ENCODE measurements around the gene CAPN11. TPM values are rescaled to one million over a fixed set of nuclear protein-coding genes. Genes with fewer than 3 reads are reported as not detected.
A peak's percentile ranks its signal among the peaks of the same experiment; 100 is the strongest.

Gene CAPN11
- total RNA-seq, 1 experiment from 2014 or later, result not detected

- no peak for DNase-seq (ENCODE audit: low read depth, low spot score)
- no peak overlapping the region for H3K4me2 ChIP-seq (ENCODE audit: low read length)
- H3K4me3 ChIP-seq (replicated peaks in 1 of 2; ENCODE audit: low read depth in 1 of 2, low read length in 2 of 2), result no peak overlapping the region
- H4K20me1 ChIP-seq (ENCODE audit: insufficient read depth), result no peaks in the 10 kb centered on the region
- no peaks in the 10 kb centered on the region for H3K4me1 ChIP-seq (ENCODE audit: control insufficient read depth in 1 of 2, insufficient read depth in 2 of 2, low read length in 2 of 2)
- TSS peak; percentile 14 for BruUV-seq (replicated peaks)
- H2AFZ ChIP-seq (ENCODE audit: low read depth, low read length, poor library complexity, severe bottlenecking), result no peak overlapping the region
- RAD21 ChIA-PET (ENCODE audit: low non-redundant PET in 1 of 2, low total read pairs in 2 of 2, uncharacterized antibody in 2 of 2, unreplicated experiment in 2 of 2), result interaction anchor here in 1 of 2 experiments (2.3 kb wide), 1 partner anchor 14 kb away, joined by 5 read pairs; no protein-coding TSS in a partner anchor
- CTCF ChIA-PET, result interaction anchor here (1.1 kb wide), 1 partner anchor 127 kb away, joined by 3 read pairs; no protein-coding TSS in a partner anchor
- no peak overlapping the region for H3K27ac ChIP-seq (ENCODE audit: low read depth, low read length)
- intact Hi-C loops (cut with micrococcal nuclease), result no loop called here
- no peaks in the 10 kb centered on the region for H3K27me3 ChIP-seq (ENCODE audit: insufficient read depth, low read length)
- ATAC-seq, result no peak
- H3K9me2 ChIP-seq (ENCODE audit: insufficient read depth), result no peaks in the 10 kb centered on the region
- POLR2A ChIA-PET, result no interaction called here
- H3K9ac ChIP-seq (ENCODE audit: low read length), result no peak overlapping the region
- peaks cover 34 to 63% of the 10 kb centered on the region in 2 experiments for H3K36me3 ChIP-seq (ENCODE audit: control insufficient read depth in 1 of 2, insufficient read depth in 2 of 2, low read length in 2 of 2)
- TF ChIP-seq POLR2A (IDR thresholded peaks at IDR 0.05; ENCODE audit: borderline replicate concordance, extremely low read depth, insufficient read depth, insufficient read length) (no peak), POLR2AphosphoS5 (IDR thresholded peaks at IDR 0.05; ENCODE audit: low read depth, low read length) (no peak), FOSL1 (IDR thresholded peaks at IDR 0.05; ENCODE audit: low read depth) (no peak), ATF3 (IDR thresholded peaks at IDR 0.05) (no peak), SRF (IDR thresholded peaks at IDR 0.05; ENCODE audit: low read depth) (no peak), JUND (IDR thresholded peaks at IDR 0.05) (no peak), CBX3 (IDR thresholded peaks at IDR 0.05; ENCODE audit: low read depth) (no peak), REST (IDR thresholded peaks at IDR 0.05; ENCODE audit: low read depth) (no peak), RAD21 (IDR thresholded peaks at IDR 0.05; ENCODE audit: low read depth) (no peak), ELF1 (IDR thresholded peaks at IDR 0.05; ENCODE audit: borderline replicate concordance, low read depth) (no peak), ZBTB33 (IDR thresholded peaks at IDR 0.05; ENCODE audit: extremely low read depth, insufficient replicate concordance, low read length) (no peak), ZFX (IDR thresholded peaks at IDR 0.05) (no peak), YY1 (IDR thresholded peaks at IDR 0.05; ENCODE audit: extremely low read depth, insufficient replicate concordance, low read depth, low read length) (no peak), EGR1 (IDR thresholded peaks at IDR 0.05; ENCODE audit: low read depth) (no peak), ZNF274 (IDR thresholded peaks at IDR 0.05; ENCODE audit: low read depth, low read length) (no peak), SP1 (IDR thresholded peaks at IDR 0.05; ENCODE audit: low read depth) (no peak), CEBPB (IDR thresholded peaks at IDR 0.05; ENCODE audit: low read depth) (no peak), TCF7L2 (IDR thresholded peaks at IDR 0.05; ENCODE audit: borderline replicate concordance, extremely low read depth, insufficient read depth, insufficient read length) (no peak), CTCF (IDR thresholded peaks at IDR 0.05 in 2 of 3, conservative IDR thresholded peaks at IDR 0.05 in 1 of 3; ENCODE audit: borderline replicate concordance in 1 of 3, insufficient read depth in 1 of 3, low read depth in 2 of 3, low read length in 2 of 3) (no peak), MAX (IDR thresholded peaks at IDR 0.05) (no peak)
- peaks cover 67% of the 10 kb centered on the region for H3K79me2 ChIP-seq (ENCODE audit: insufficient read depth, low read length)
- H3K9me3 ChIP-seq (ENCODE audit: control insufficient read depth in 1 of 2, insufficient read depth in 1 of 2, low read depth in 1 of 2, low read length in 2 of 2), result no peaks in the 10 kb centered on the region
These were observed 47.7 kb upstream of the CAPN11 start for GRCh38 chr6:44110966-44111365.

All from HCT116 (cell line).